Transverse colon (tissue), 4 donors: Measurements from ENCODE around the gene SDHD. TPM values are rescaled to one million over a fixed set of nuclear protein-coding genes. Genes with fewer than 3 reads are reported as not detected.

Source experiments
- DNase-seq: peaks from one replicate; pipeline ENCODE4 v3.0.0-alpha.2; 2019
- H3K27ac ChIP-seq, 4 donors: fragments of 200-600 bp; sonication (generic); 2 replicates each; pipeline ENCODE4 v1.5.1; 2016 to 2018; ENCODE audit warnings: inconsistent platforms in 4 of 4
- H3K27me3 ChIP-seq: fragments of 200-600 bp; sonication (generic); 2 replicates; pipeline ENCODE4 v1.5.1; 2017; ENCODE audit warnings: inconsistent platforms
- H3K36me3 ChIP-seq, 4 donors: fragments of 200-600 bp; sonication (generic); 2 replicates each; pipeline ENCODE4 v1.5.1; 2017 to 2019; ENCODE audit warnings: inconsistent platforms in 4 of 4
- H3K4me1 ChIP-seq, 4 donors: fragments of 200-600 bp; sonication (generic); 2 replicates each; pipeline ENCODE4 v1.5.1; 2017 to 2020; ENCODE audit warnings: inconsistent platforms in 4 of 4
- H3K4me3 ChIP-seq, 4 donors: fragments of 200-600 bp; sonication (generic); 1 replicate in 1 of 4; 2 replicates in 3 of 4; pipeline versions ENCODE4 v1.5.1 to v1.6.1; 2017 to 2019; ENCODE audit warnings: inconsistent platforms in 4 of 4
- H3K9me3 ChIP-seq, 2 donors: fragments of 200-600 bp; sonication (generic); 2 replicates each; pipeline ENCODE4 v1.5.1; 2017 to 2019; ENCODE audit warnings: inconsistent platforms in 2 of 2
- CTCF ChIP-seq, 5 experiments: fragments of 200-600 bp in 3 of 5; fragments of 450-650 bp in 2 of 5; sonication (generic) in 3 of 5; IDR thresholded peaks; 1 replicate in 2 of 5; 2 replicates in 3 of 5; pipeline ENCODE4 v1.5.1; 2016 to 2017; ENCODE audit warnings: antibody characterized with exemption in 5 of 5, inconsistent platforms in 3 of 5, mild to moderate bottlenecking in 2 of 5, moderate library complexity in 1 of 5
- EP300 ChIP-seq: sonication (generic); formaldehyde crosslinking; IDR thresholded peaks from one replicate; pipeline ENCODE4 v1.6.1; 2017; ENCODE audit warnings: antibody characterized with exemption, low read depth
- POLR2A ChIP-seq: fragments of 450-650 bp; IDR thresholded peaks from one replicate; pipeline ENCODE4 v1.6.1; 2016; ENCODE audit warnings: antibody characterized with exemption, mild to moderate bottlenecking, moderate library complexity
- POLR2AphosphoS5 ChIP-seq, 3 donors: sonication (generic); formaldehyde crosslinking; IDR thresholded peaks; one replicate each; pipeline ENCODE4 v1.6.1; 2016; ENCODE audit warnings: antibody characterized with exemption in 3 of 3
- WGBS, 2 donors: methylation state at CpG; one replicate each; pipeline ENCODE4 v1.1.5; 2018; ENCODE audit warnings: low coverage in 1 of 2; 5-methylcytosine and 5-hydroxymethylcytosine counted together
- in situ Hi-C, 4 donors: fragments of 200-750 bp; cut with MboI; loops; one replicate each; pipeline versions ENCODE4 v1.15.0 to v1.15.1; 2017; ENCODE audit warnings: low sequenced_read_pairs in 3 of 4, low pct_ligation_motif_present in 1 of 4, low pct_unique_long_range_greater_than_20kb in 1 of 4
- intact Hi-C: fragments of 100-400 bp; cut with DNase I; formaldehyde crosslinking; loops from one replicate; pipeline ENCODE4 v1.15.1; 2023; ENCODE audit warnings: low total_unique reads
- total RNA-seq, 4 donors: library from RNA; depleted of rRNA; stranded (reverse); fragments of >200 nt; gene quantifications; one replicate each; pipeline ENCODE4 v1.1.0, GENCODE V29; 2016

Gene SDHD
- total RNA-seq, 4 donors from 2014 or later: 30.3 to 268 (median 145) TPM

GRCh38 chr11:112123129-112123528 is 36.5 kb downstream of the SDHD start:
- in situ Hi-C loops: loop anchor here in 1 of 4 donors (25.0 kb wide), 1 partner anchor 164 kb away; no protein-coding TSS in a partner anchor
- Histone ChIP-seq H3K9me3 (no peaks in the 10 kb centered on the region), H3K27ac (no peak overlapping the region), H3K36me3 (peaks cover 0 to 4% (median 0%) of the 10 kb centered on the region in 4 donors), H3K4me3 (no peak overlapping the region), H3K4me1 (peaks cover 0 to 4% (median under 1%) of the 10 kb centered on the region in 4 donors), H3K27me3 (no peaks in the 10 kb centered on the region)
- 70 to 88% methylated on average over 3 to 4 of the region's 4 CpGs for WGBS, 2 donors
- intact Hi-C loops: no loop called here
- no peak for TF ChIP-seq POLR2A
- no peak for TF ChIP-seq CTCF (IDR thresholded peaks at IDR 0.05)
- TF ChIP-seq POLR2AphosphoS5 (IDR thresholded peaks at IDR 0.05): no peak
- no peak for TF ChIP-seq EP300
- DNase-seq: no peak

GRCh38 chr11:112127056-112127455 is 40.4 kb downstream of the SDHD start:
- intact Hi-C loops (no loop called here), in situ Hi-C loops (no loop called here)
- 93 to 100% methylated on average over 1 to 2 of the region's 2 CpGs for whole genome bisulfite sequencing, 2 donors
- no peak for TF ChIP-seq EP300
- TF ChIP-seq CTCF (IDR thresholded peaks at IDR 0.05): no peak
- TF ChIP-seq POLR2AphosphoS5 (IDR thresholded peaks at IDR 0.05): no peak
- no peak for TF ChIP-seq POLR2A
- DNase-seq: no peak
- peaks cover 16 to 41% (median 25%) of the 10 kb centered on the region in 4 donors for H3K4me1 ChIP-seq
- H3K9me3 ChIP-seq: no peaks in the 10 kb centered on the region
- no peak overlapping the region for H3K27ac ChIP-seq
- H3K36me3 ChIP-seq: no peaks in the 10 kb centered on the region
- H3K4me3 ChIP-seq: no peak overlapping the region
- H3K27me3 ChIP-seq: no peaks in the 10 kb centered on the region

GRCh38 chr11:112128483-112129121 is 41.9 kb downstream of the SDHD start:
- H3K27me3 ChIP-seq: no peaks in the 10 kb centered on the region
- in situ Hi-C loops (no loop called here), intact Hi-C loops (no loop called here)
- H3K4me3 ChIP-seq: no peak overlapping the region
- WGBS, 2 donors: 33 to 40% methylated on average over 2 to 3 of the region's 3 CpGs
- H3K36me3 ChIP-seq: no peaks in the 10 kb centered on the region
- H3K27ac ChIP-seq: peak overlapping the region; percentile 74 to 83 (median 76)
- peak; percentile 90 for DNase-seq
- peaks cover 23 to 55% (median 34%) of the 10 kb centered on the region in 4 donors for H3K4me1 ChIP-seq
- no peaks in the 10 kb centered on the region for H3K9me3 ChIP-seq
- TF ChIP-seq EP300 (no peak), POLR2A (no peak), CTCF (IDR thresholded peaks at IDR 0.05) (no peak), POLR2AphosphoS5 (IDR thresholded peaks at IDR 0.05) (peak in 1 of 3 donors; percentile 50)

GRCh38 chr11:112129656-112130055 is 43.0 kb downstream of the SDHD start:
- no peak for DNase-seq
- in situ Hi-C loops: no loop called here

More at GRCh38 chr11:112129656-112130055, 43.0 kb downstream of the SDHD start:
- Histone ChIP-seq H3K27me3 (no peaks in the 10 kb centered on the region), H3K27ac (peak overlapping the region; percentile 74 to 83 (median 76)), H3K4me1 (peaks cover 23 to 62% (median 39%) of the 10 kb centered on the region in 4 donors), H3K4me3 (no peak overlapping the region), H3K9me3 (no peaks in the 10 kb centered on the region), H3K36me3 (no peaks in the 10 kb centered on the region)
- intact Hi-C loops: loop anchor here (5.0 kb wide), 1 partner anchor 852 kb away; no protein-coding TSS in a partner anchor
- no peak for TF ChIP-seq CTCF (IDR thresholded peaks at IDR 0.05)
- TF ChIP-seq POLR2AphosphoS5 (IDR thresholded peaks at IDR 0.05): no peak
- TF ChIP-seq POLR2A: no peak
- no peak for TF ChIP-seq EP300
- WGBS, 2 donors: 77 to 82% methylated on average over 4 to 5 of the region's 5 CpGs
